Adipose tissue (tissue), 3 donors: Measurements from ENCODE around the gene ARHGEF37. TPM values are rescaled to one million over a fixed set of nuclear protein-coding genes. Genes with fewer than 3 reads are reported as not detected.

Experiments
- H3K27ac ChIP-seq: one replicate; pipeline ENCODE4 v1.5.1; 2013; ENCODE audit warnings: low read depth, low read length
- WGBS, 3 donors: extraction: QIAGEN DNeasy Blood & Tissue Kit; methylation state at CpG; one replicate each; pipeline ENCODE4 v1.1.7; 2013; 5-methylcytosine and 5-hydroxymethylcytosine counted together
- polyA plus RNA-seq, 3 donors: library from polyadenylated mRNA; stranded (reverse); fragments of 200-250 nt; gene quantifications; one replicate each; pipeline ENCODE4 v1.2.3, GENCODE V29; 2013
- donor health status: healthy with polysubstance abuse.
- donor health status: Bipolar disorder and iron deficiency.
- donor health status: healthy.

Gene ARHGEF37
- polyA plus RNA-seq, 3 donors = 2.9 to 5.2 (median 4.4) TPM

DNA sequence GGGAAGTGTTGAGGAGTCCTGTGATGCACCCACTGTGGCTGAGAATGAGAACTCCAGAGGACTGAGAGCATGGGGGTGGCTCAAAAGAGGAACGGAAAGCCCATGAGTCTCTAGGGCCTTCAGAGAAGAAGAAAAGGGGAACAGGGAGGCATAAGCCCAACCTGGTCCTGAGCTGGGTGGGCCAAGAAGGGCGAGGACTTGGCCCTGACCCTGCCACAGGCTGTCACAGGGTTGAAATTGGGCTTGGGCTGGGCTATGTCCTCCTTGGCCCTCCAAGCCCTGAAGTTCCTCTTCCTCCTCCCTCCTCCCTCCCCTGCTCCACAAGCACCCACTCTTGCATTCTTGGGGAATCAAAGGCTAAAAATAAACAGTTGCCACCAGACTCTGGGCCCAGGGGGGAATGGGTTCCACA, 99.5 kb downstream of the ARHGEF37 start:
- 60 to 71% (median 62%) methylated on average over 2 of the region's 2 CpGs for WGBS, 3 donors
- no peak overlapping the region for H3K27ac ChIP-seq

- H3K27ac ChIP-seq = no peak overlapping the region
- 77 to 97% (median 83%) methylated on average over 5 of the region's 5 CpGs for WGBS, 3 donors
Measured at GRCh38 chr5:149681252-149681651, 100.0 kb downstream of the ARHGEF37 start.

- WGBS, 3 donors = 92 to 99% (median 93%) methylated on average over 2 of the region's 2 CpGs
- H3K27ac ChIP-seq = no peak overlapping the region
Measured at GRCh38 chr5:149681922-149682321, 100.6 kb downstream of the ARHGEF37 start.

DNA sequence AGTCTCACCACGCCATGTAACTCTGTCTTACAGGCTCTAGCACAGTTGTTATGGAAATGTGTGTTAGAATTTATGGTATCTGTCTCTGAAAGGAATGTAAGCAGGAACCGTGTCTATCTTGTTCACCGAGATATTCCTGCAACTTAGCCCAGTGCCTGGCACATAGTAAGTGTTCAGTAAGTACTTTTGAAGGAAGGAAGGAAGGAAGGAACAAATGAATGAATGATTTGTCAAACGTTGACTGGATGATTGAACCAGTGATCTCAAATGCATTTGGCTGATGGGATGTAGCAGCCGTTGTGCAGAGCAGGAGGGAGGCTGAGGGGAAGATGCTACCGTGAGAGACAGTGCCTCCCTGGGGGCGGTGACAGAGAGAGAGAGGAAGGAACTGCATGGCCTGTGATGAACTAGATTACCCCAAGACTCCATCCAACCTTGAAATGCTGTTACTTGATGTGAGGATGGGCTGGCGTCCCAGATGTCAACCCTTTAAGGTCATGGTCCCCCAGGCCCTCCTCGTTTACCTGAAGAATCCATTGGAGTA, 101.3 kb downstream of the ARHGEF37 start:
- WGBS, 3 donors = 54 to 70% (median 57%) methylated on average over 9 of the region's 9 CpGs
- H3K27ac ChIP-seq = no peak overlapping the region

GRCh38 chr5:149683964-149684363, 102.7 kb downstream of the ARHGEF37 start:
- WGBS, 3 donors = 87 to 91% (median 89%) methylated on average over 6 of the region's 6 CpGs

DNA sequence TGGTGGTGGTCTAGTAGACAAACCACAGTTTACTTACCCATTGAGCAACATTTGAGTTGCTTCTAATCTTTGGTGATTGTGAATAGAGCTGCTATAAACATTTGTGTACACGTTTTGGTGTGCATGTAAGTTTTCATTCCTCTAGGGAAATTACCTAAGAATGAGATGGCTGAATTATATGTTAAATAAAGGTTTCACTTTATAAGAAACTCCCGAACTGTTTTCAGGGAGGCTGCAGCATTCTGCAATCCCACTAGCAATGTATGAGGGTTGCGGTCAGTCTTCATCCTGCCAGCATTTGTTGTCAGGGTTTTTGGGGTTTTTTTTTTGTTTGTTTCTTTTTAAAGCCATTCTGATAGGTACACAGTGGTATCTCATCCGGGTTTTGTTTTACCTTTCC, 103.1 kb downstream of the ARHGEF37 start:
- WGBS, 3 donors = 56 to 63% (median 61%) methylated on average over 4 of the region's 4 CpGs
- no peak overlapping the region for H3K27ac ChIP-seq

More at GRCh38 chr5:149683964-149684363, 102.7 kb downstream of the ARHGEF37 start:
- no peak overlapping the region for H3K27ac ChIP-seq

Other genes starting within 250 kb of the ARHGEF37 start
- 1 to 10 TPM; 2.8 to 6.0 (median 5.2) TPM for gene GRPEL2, start 236.0 kb upstream of the ARHGEF37 start, polyA plus RNA-seq
- gene PCYOX1L, start 223.5 kb upstream of the ARHGEF37 start, polyA plus RNA-seq = 1 to 10 TPM; 2.0 to 3.5 (median 2.6) TPM
- under 1 TPM in 2 of 3 donors, not detected in 1; 0.17 to 0.37 TPM for gene IL17B, start 202.2 kb upstream of the ARHGEF37 start, polyA plus RNA-seq
- gene CSNK1A1, start 30.1 kb upstream of the ARHGEF37 start, polyA plus RNA-seq = 100 to 1,000 TPM in 2 of 3 donors, 10 to 100 TPM in 1; 39.7 to 113 (median 106) TPM
- gene PPARGC1B, start 148.8 kb downstream of the ARHGEF37 start, polyA plus RNA-seq = 1 to 10 TPM in 2 of 3 donors, under 1 TPM in 1; 0.82 to 2.5 (median 1.0) TPM